ENCODE data around the gene OSBPL3.

Gene OSBPL3

DNA sequence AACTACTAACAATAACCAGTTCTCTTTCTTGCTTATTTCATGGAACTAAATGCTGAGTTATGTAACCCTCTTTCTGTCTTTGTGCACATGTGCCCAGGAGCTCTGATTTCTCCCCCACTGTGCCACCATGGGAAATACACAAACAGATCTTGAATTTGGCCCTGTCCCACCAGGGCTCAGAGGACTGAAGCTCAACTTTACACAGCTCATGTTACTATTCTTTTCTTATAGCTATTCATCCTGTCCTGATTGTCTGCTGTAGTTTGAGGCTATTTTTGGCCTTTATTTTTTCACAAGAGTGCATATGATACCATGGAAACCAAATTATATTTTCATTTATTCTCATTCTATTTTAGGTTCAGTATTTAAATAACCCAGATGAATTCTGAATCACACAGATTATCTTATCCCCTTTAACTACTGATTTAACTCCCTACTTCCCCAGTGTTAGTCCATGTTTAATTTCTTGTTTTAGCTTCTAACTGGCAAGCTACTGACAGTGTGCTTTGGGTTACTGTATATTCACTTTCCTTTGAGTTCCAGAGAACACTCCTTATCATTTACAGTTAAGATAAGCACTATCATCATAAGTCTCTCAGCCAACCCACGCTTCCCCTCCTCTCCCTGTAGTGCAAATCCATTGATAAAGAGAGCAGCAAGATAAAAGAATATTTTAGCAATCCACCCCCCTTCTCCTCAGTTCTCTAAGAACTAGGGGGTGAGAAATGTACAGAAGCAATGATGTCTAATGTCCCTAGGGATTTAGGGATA is 150.9 kb downstream of the OSBPL3 start:
- H3K27ac Mint-ChIP-seq = no peak overlapping the region
- H3K4me1 Mint-ChIP-seq = peaks cover 11% of the 10 kb centered on the region
- DNase-seq = no peak

DNA sequence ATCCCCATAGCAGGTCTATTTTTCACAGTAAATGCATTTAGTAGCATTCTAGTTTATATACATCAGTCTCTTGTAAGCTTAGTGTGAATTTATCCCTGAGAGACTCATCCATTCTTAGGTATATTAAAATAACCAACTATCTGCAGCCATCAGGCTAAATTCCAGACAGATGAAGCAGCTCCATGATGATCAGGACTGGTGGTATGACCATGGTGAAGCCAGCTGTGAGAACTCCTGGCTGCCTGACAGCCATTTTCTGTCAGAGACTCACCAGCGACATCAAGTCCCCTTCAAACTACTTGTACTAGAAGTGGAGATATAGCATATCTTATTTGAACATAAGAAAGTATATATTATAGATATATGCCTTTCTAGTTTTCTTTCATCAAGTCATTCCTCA is 152.4 kb downstream of the OSBPL3 start:
- H3K4me3 Mint-ChIP-seq = no peak overlapping the region
- no peaks in the 10 kb centered on the region for H3K36me3 Mint-ChIP-seq (ENCODE audit: low read depth)
- H3K9me3 Mint-ChIP-seq = no peaks in the 10 kb centered on the region
- H3K27me3 Mint-ChIP-seq (ENCODE audit: low read depth, poor library complexity) = peaks cover 5% of the 10 kb centered on the region
- no peak overlapping the region for H3K27ac Mint-ChIP-seq
- DNase-seq = no peak
- TF ChIP-seq CTCF (IDR thresholded peaks at IDR 0.05) = no peak
- peaks cover 4% of the 10 kb centered on the region for H3K4me1 Mint-ChIP-seq

More for the DNA sequence above, 150.9 kb downstream of the OSBPL3 start:
- TF ChIP-seq CTCF (IDR thresholded peaks at IDR 0.05) = no peak
- H3K36me3 Mint-ChIP-seq (ENCODE audit: low read depth) = no peaks in the 10 kb centered on the region
- peaks cover 5% of the 10 kb centered on the region for H3K27me3 Mint-ChIP-seq (ENCODE audit: low read depth, poor library complexity)
- no peaks in the 10 kb centered on the region for H3K9me3 Mint-ChIP-seq
- H3K4me3 Mint-ChIP-seq = no peak overlapping the region

GRCh38 chr7:24827027-24827426 is 153.0 kb downstream of the OSBPL3 start:
- H3K36me3 Mint-ChIP-seq (ENCODE audit: low read depth) = no peaks in the 10 kb centered on the region
- no peak overlapping the region for H3K27ac Mint-ChIP-seq
- H3K4me1 Mint-ChIP-seq = peaks cover 4% of the 10 kb centered on the region
- no peak overlapping the region for H3K4me3 Mint-ChIP-seq
- H3K27me3 Mint-ChIP-seq (ENCODE audit: low read depth, poor library complexity) = peaks cover 5% of the 10 kb centered on the region
- no peak for TF ChIP-seq CTCF (IDR thresholded peaks at IDR 0.05)
- no peak for DNase-seq
- H3K9me3 Mint-ChIP-seq = no peaks in the 10 kb centered on the region

DNA sequence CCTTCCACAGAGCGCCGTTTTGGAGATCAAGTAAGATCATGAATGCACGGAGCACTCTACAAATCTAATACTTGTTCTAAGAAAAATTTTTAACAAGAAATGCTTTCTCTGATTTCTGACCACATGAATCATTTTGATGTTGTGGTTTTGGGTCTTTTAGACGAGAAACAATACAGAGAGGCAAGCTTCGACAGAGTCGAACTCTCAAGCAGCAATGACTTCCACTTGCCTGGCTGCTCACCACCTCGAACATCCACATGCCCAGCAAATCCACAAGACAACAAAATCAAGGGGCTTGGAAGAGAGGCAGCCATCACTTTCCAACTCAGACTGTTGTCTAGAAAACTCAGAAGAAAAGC is 153.3 kb downstream of the OSBPL3 start:
- H3K36me3 Mint-ChIP-seq (ENCODE audit: low read depth) = no peaks in the 10 kb centered on the region

DNA sequence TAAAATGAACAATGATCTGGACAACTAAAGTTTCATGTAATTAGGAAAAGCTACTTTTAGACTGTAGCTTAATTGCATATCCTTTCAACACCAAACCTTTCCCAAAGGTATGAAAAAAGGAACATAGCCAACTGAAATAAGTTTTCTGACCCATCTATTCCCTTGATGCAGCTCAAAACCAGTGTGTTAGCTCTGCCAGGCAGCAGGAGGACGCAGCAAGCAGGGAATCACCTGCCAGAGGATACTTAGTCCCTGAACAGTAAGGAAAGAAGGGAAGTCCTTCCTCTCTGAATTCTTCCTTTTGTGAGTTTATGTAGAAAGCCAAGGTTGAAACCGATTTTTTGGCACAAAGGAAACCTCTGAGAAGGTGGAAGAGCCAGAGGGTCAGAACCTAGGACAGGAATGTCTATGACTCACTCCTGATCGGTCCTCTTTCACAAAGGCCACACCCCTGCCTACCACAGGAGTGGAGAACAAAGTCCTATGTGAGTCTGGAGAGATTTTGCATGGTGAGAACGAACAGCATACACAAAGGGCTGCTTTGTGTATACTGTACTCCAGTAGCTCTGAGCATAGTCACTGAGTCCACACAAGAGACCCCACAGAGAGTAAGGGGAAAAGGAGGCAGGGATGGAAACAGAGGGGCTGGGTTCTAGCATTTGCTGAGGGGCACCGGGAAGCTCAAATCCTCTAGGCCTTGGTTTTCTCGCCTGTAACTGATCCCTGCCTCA is 153.9 kb downstream of the OSBPL3 start:
- no peaks in the 10 kb centered on the region for H3K36me3 Mint-ChIP-seq (ENCODE audit: low read depth)
- no peak for TF ChIP-seq CTCF (IDR thresholded peaks at IDR 0.05)
- no peaks in the 10 kb centered on the region for H3K9me3 Mint-ChIP-seq
- H3K4me3 Mint-ChIP-seq = no peak overlapping the region
- H3K4me1 Mint-ChIP-seq = peaks cover 8% of the 10 kb centered on the region
- H3K27ac Mint-ChIP-seq = no peak overlapping the region
- no peaks in the 10 kb centered on the region for H3K27me3 Mint-ChIP-seq (ENCODE audit: low read depth, poor library complexity)
- no peak for DNase-seq

More for the DNA sequence above, 153.3 kb downstream of the OSBPL3 start:
- Mint-ChIP-seq H3K4me3 (no peak overlapping the region), H3K27ac (peak overlapping the region; percentile 33), H3K4me1 (peaks cover 4% of the 10 kb centered on the region), H3K9me3 (no peaks in the 10 kb centered on the region), H3K27me3 (ENCODE audit: low read depth, poor library complexity) (peaks cover 3% of the 10 kb centered on the region)
- no peak for TF ChIP-seq CTCF (IDR thresholded peaks at IDR 0.05)
- DNase-seq = no peak
